Putamen (tissue), 1 donor: ENCODE results near the gene LFNG.

ENCODE experiments used
- DNase-seq: peaks from one replicate; pipeline ENCODE4 v3.0.0-alpha.2; 2016; ENCODE audit warnings: low spot score

Gene LFNG

GRCh38 chr7:2484868-2485267 is 34.7 kb upstream of the LFNG start:
- DNase-seq, result no peak

DNA sequence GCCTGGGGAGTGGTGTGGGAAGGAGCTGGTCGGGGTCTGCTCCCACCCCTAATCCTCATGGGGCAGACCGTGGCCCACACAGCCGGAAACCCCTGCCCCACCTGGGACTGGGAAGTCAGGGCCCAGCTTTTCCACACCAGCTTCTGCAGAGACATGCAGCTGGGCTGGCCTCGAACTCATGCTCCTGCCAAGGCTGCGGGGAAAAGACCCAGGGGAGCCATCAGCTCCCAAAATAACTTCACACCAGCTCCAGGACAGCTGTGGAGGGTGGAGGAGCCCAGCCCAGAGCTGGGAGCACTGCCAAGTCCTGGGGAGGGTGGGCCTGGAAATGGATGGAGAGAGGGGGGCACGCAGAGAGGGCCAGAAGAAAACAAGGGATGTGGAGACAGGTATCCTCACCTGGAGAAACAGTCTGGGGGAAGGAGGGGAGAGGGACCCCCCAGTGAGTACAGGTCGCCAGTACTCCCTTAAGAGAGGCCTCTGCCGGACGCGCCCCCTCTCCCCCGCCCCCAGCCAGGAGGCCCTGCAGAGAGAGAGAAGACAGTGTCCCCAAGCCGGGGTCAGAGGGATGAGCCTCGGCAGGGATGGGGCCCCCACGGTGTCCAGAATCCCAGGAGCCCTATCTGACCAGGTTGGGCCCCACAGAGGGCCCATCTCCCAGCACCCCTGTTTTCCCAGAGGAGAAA is 31.8 kb upstream of the LFNG start:
- no peak for DNase-seq

- no peak for DNase-seq
These were observed 31.3 kb upstream of the LFNG start for GRCh38 chr7:2488272-2488645.

- DNase-seq, result no peak
These were observed 30.9 kb upstream of the LFNG start for GRCh38 chr7:2488681-2489080.

DNA sequence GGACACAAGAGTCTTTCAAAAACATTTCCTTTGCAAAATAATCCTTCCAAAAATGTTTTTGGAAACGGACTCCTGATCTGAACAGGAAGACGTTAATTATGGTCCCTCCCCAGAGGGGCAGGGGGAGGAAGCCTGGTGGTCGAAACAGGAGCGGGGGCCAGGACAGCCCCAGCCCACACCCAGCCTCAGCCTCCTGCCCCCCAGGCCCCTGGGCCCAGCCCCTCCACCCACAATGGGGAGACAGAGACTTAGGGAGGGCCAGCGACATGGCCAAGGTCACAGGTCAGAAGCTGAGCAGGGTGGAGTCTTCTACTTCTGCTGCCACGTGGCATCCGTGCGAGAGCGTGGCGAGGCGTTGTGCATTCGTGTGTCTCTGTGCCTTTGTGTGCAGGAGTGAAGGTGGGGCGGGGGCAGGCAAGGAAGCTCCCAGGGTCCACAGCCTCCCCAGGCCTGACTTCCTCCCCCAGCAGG is 29.4 kb upstream of the LFNG start:
- DNase-seq, result no peak

GRCh38 chr7:2492038-2492437 is 27.5 kb upstream of the LFNG start:
- DNase-seq, result no peak

DNA sequence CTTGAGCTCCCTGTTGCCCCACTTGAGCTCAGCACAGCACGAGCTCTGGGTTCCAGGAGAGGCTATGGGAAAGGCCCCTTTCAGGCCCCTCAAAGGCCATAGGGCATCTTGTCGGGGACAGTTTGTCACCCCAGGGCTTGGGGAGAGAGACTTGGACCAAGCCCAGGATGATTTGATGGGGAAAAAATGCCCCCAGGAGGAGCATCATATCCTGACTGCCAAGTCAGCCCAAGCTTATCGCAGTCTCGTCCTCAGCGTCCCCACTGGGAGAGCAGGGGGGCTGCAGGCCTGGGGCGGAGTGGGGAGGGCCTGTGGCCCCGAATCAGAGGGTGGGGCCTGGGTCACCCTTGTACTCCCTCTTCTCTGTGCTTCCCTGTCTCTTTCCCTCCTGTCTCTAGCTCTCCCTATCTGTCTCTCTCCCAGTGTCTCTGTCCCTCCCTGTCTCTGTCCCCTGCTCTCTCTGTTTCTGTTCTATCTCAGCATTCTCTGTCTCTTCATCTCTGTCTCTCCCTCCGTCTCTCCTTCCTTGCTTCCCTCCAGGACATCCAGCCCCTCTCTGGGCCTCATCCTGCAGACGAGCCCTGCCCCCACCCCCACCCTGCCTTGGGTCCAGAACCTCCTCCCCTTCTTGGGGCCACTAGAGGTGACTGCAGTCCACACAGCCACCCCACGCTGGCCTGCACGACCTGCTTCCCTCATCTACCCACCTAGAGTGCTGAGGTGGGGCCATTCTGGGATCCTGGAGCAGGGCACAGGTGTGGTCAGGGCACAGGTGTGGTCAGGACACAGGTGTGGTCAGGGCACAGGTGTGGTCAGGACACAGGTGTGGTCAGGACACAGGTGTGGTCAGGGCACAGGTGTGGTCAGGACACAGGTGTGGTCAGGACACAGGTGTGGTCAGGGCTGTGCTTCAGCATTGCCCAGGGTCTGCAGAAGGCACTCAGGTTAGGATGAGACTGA is 26.1 kb upstream of the LFNG start:
- no peak for DNase-seq

DNA sequence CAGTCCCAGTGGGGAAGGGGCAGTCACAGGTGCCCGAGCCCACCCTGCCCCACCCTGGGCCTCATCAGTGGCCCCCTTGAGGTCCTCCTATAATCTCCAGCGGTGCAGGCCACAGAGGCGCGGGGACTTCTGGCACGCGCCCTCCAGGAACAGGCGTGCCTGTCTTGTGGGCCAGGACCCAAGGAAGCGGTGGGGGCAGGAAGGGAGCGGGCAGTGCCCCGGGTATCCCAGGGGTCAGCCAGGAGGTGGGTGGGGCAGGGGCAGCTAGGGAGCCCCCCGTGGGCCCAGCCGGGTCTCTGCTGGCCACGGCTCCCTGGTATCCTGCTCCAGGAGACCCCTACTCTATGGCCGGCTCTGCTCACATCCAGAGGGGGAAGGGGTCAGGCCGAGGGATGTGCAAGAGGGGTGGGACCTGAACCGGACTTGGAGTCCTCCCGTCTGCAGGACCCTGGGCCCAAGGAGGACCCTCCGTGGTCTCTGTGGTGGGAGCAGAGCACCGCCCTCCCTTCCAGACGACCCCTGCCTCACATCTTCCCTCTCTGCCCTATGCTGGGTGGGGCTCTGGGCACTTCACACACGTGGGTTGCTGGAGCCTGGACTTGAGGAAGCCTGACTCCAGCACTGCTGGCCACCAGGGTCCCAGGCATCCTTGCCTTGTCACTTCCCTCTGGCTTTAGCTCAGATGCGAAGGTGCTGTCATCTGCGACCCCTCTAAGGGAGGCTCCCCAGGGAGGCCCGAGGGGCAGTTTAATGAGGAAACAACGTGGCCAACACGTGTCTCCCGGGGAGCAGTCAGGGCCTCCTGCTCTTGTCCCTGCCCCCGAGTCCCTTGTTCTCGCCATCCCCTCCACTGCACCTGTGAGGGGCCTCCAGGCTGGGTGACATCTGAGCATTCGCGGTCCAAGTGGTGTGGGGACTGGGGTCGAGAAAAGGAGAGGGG is 25.1 kb upstream of the LFNG start:
- DNase-seq, result no peak

- DNase-seq, result no peak
These were observed 23.9 kb upstream of the LFNG start for GRCh38 chr7:2495418-2496299.

DNA sequence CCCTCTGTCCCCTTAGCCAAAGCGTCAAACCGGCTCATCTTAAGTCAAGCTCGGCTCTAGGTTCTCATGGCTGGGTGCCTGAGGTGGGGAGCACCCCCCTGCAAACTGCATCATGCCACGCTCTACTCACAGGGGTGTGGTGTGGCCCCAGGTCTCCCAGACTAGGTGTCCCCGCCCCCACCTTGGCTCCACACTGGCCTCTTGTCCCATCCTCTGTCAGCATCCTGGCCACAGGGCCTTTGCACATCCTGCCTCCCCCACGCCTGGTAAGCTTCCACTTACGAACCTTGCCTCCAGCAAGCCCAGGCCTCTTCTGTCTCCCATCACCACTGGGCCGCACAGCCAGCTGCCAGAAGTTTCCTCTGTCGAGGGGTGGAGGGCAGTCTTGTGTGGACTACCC is 23.2 kb upstream of the LFNG start:
- no peak for DNase-seq

GRCh38 chr7:2497065-2497464 is 22.5 kb upstream of the LFNG start:
- DNase-seq, result no peak

DNA sequence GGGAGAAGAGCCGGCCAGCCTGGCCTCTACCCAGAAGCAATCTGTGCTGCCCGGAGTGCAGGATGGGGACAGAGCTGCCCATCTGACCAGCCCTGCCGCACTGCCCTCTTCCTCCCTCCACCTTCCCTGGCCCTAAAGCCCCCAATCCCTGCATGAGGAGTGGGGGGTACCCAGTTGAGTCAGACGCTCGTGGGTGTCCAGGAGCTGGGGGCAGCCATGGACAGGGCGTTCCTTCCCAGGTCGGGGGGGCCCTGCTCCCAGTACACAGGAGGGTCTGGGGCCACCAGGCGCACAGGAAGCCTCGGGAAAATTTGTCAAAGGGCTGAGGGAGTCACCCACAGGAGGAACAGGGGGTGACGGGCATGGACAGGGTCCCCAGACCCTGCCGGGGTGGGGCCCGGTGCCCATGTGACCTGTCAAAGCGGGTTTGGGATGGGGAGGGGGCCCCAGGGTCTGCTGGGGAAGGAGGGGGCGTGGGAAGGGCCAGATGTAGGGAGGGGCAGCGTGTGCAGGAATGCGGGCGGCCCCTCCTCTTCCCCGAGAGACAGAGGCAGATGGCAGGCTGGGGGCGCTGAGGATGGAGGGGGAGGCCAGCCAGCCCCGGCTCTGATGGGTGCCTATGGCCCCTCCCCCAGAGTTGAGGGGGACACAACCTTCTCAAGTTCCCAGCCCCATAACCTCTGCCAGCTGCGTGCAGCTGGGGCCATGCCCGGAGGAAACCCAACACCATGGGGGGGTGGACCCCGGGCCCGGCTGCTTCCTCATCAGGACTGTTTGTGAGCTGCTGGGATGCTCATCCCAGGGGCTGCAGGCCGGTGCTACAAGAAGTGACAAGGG is 21.9 kb upstream of the LFNG start:
- no peak for DNase-seq

DNA sequence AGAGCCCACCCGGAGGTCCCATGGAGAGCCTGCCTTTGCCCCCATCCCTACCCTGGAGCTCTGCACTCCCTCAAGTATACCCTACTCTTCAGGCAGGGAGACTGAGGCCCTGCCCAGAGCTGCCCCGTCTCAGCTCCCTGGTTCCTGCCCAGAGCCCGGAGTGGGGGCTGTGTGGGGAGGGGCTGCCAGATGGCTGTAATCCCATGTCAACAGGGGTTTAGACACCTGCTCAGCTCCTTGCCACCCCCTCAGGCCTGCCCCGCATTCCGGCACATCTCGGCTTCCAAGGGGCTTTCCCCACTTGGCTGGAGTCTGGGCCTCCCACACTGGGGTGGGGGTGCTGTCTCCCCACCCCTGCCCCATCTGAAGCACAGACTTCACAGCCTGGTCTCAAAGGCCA is 20.9 kb upstream of the LFNG start:
- no peak for DNase-seq

GRCh38 chr7:2499181-2499580 is 20.4 kb upstream of the LFNG start:
- DNase-seq, result no peak

DNA sequence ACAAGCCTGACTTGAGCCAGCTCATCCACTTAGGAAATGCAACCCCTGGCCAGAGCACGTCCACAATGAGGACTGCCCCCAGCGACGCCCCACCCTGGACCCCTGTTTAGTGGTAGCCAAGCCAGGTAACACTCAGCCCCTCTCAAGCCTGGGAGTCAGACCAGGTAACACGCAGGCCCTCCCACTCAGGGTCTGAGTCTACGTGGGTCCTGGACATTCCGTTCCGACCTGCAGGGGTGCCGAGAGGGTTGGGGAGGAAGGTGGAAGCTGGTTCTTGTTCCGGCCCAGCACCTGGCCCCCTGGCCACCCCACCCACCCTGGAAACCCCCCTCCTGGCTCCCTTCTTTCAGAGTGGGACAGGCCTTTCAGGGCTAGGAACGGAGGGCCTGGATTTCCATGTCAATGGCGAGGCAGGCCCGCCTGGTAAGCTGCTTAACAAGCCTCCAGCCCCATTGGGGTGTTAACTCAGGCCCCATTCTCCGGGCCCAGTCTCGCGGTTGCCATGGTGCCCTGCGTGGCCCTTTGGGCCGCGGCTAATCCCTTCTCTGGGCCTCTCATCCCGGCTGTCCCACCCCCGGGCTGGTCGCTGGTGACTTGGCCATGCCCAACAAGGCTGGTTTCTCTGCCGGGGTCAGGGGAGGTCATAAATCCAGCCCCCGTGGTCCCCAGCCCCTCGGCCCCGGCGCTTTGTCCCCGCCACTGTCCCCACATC is 19.7 kb upstream of the LFNG start:
- DNase-seq, result no peak

- DNase-seq, result no peak
These were observed 18.9 kb upstream of the LFNG start for GRCh38 chr7:2500701-2501100.

GRCh38 chr7:2501947-2502646 is 17.5 kb upstream of the LFNG start:
- no peak for DNase-seq

GRCh38 chr7:2502647-2502966 is 17.0 kb upstream of the LFNG start:
- DNase-seq, result no peak
